ENCODE results near the gene ARHGEF25. TPM values are rescaled to one million over a fixed set of nuclear protein-coding genes. Genes with fewer than 3 reads are reported as not detected.

The ARHGEF25 gene
- total and polyA plus RNA-seq, 2 of the 13 experiments (the other 11 are each of a cell fraction or from before 2014, with no cell fraction given): 11.5 to 12.5 TPM

DNA sequence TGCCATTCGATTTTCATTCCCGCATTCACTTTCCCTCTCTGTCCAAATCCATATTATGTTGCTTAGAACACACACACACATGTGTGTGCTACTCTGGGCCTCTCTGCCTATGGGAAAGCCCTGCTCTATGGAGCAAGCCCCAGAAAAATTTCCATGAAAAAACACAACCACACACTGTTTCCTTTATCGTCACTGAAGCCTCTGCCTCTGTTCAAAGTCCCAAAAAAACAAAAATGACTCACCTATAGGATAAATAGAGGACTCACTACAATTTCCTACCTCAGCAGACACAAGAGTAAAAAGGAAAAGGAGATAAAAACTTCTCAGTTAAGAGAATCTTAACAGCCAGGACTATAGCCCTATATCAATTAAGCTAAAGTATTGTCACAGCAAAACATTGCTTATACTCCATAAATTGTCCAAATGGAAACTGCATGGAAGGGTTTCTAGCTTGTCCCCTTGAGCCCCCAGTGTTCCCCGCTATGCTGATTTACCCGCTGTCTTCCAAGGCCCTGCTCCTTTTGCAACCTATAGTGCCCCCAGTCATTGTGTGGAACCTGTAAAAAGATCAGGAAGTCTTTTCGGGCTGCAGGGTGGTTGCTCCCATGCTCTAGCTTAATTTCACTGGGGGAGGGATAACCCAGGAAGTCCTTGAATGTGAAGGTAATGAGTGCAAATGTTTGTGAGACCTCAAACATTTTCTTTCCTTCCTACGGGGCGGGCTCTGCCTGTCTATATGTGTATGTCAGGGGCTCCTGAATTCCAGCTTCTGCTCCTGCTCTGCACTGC lies 31.4 kb upstream of the ARHGEF25 start (continued):
- TF ChIP-seq, protein P1, sequence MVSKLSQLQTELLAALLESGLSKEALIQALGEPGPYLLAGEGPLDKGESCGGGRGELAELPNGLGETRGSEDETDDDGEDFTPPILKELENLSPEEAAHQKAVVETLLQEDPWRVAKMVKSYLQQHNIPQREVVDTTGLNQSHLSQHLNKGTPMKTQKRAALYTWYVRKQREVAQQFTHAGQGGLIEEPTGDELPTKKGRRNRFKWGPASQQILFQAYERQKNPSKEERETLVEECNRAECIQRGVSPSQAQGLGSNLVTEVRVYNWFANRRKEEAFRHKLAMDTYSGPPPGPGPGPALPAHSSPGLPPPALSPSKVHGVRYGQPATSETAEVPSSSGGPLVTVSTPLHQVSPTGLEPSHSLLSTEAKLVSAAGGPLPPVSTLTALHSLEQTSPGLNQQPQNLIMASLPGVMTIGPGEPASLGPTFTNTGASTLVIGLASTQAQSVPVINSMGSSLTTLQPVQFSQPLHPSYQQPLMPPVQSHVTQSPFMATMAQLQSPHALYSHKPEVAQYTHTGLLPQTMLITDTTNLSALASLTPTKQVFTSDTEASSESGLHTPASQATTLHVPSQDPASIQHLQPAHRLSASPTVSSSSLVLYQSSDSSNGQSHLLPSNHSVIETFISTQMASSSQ (IDR thresholded peaks at IDR 0.05; ENCODE audit: low read depth): no peak
- TF ChIP-seq, protein P1 (CRISPR knock-in tag; IDR thresholded peaks at IDR 0.05; ENCODE audit: borderline replicate concordance): 0 out of 2 replicates have a peak, but pooled peaks have one; percentile 10
- TF ChIP-seq ZNF224 (CRISPR knock-in tag; IDR thresholded peaks at IDR 0.05): peak; percentile 96; the same call in 1 of the 2 replicates
- no peak for TF ChIP-seq KLF15 (CRISPR knock-in tag; IDR thresholded peaks at IDR 0.05; ENCODE audit: borderline replicate concordance)
- no peak for TF ChIP-seq JDP2 (CRISPR knock-in tag; IDR thresholded peaks at IDR 0.05; ENCODE audit: borderline replicate concordance)
- TF ChIP-seq, protein P2, sequence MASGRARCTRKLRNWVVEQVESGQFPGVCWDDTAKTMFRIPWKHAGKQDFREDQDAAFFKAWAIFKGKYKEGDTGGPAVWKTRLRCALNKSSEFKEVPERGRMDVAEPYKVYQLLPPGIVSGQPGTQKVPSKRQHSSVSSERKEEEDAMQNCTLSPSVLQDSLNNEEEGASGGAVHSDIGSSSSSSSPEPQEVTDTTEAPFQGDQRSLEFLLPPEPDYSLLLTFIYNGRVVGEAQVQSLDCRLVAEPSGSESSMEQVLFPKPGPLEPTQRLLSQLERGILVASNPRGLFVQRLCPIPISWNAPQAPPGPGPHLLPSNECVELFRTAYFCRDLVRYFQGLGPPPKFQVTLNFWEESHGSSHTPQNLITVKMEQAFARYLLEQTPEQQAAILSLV (CRISPR knock-in tag; IDR thresholded peaks at IDR 0.05; ENCODE audit: borderline replicate concordance): no peak
- peak; percentile 57; the same call in 1 of the 2 replicates for TF ChIP-seq SNAPC2 (CRISPR knock-in tag; IDR thresholded peaks at IDR 0.05)
- no peak for TF ChIP-seq U2AF2 (IDR thresholded peaks at IDR 0.05; ENCODE audit: low read depth, low read length)
- TF ChIP-seq, protein P3, sequence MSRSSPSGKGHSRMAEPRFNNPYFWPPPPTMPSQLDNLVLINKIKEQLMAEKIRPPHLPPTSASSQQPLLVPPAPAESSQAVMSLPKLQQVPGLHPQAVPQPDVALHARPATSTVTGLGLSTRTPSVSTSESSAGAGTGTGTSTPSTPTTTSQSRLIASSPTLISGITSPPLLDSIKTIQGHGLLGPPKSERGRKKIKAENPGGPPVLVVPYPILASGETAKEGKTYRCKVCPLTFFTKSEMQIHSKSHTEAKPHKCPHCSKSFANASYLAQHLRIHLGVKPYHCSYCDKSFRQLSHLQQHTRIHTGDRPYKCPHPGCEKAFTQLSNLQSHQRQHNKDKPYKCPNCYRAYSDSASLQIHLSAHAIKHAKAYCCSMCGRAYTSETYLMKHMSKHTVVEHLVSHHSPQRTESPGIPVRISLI (CRISPR knock-in tag; IDR thresholded peaks at IDR 0.05; ENCODE audit: borderline replicate concordance): peak; percentile 72; the same call in 1 of the 2 replicates
- TF ChIP-seq, protein P4, sequence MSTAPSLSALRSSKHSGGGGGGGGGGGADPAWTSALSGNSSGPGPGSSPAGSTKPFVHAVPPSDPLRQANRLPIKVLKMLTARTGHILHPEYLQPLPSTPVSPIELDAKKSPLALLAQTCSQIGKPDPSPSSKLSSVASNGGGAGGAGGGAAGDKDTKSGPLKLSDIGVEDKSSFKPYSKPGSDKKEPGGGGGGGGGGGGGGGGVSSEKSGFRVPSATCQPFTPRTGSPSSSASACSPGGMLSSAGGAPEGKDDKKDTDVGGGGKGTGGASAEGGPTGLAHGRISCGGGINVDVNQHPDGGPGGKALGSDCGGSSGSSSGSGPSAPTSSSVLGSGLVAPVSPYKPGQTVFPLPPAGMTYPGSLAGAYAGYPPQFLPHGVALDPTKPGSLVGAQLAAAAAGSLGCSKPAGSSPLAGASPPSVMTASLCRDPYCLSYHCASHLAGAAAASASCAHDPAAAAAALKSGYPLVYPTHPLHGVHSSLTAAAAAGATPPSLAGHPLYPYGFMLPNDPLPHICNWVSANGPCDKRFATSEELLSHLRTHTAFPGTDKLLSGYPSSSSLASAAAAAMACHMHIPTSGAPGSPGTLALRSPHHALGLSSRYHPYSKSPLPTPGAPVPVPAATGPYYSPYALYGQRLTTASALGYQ (CRISPR knock-in tag; IDR thresholded peaks at IDR 0.05): peak; percentile 51; the same call in 1 of the 2 replicates
- TF ChIP-seq PHF21A (CRISPR knock-in tag; IDR thresholded peaks at IDR 0.05): peak; percentile 76
- TF ChIP-seq ZBTB3 (CRISPR knock-in tag; IDR thresholded peaks at IDR 0.05; ENCODE audit: borderline replicate concordance, low read depth): peak; percentile 15; the same call in 1 of the 2 replicates
- TF ChIP-seq, protein P5, sequence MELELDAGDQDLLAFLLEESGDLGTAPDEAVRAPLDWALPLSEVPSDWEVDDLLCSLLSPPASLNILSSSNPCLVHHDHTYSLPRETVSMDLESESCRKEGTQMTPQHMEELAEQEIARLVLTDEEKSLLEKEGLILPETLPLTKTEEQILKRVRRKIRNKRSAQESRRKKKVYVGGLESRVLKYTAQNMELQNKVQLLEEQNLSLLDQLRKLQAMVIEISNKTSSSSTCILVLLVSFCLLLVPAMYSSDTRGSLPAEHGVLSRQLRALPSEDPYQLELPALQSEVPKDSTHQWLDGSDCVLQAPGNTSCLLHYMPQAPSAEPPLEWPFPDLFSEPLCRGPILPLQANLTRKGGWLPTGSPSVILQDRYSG (CRISPR knock-in tag; IDR thresholded peaks at IDR 0.05): 0 out of 2 replicates have a peak, but pooled peaks have one; percentile 47
- TF ChIP-seq, protein P6, sequence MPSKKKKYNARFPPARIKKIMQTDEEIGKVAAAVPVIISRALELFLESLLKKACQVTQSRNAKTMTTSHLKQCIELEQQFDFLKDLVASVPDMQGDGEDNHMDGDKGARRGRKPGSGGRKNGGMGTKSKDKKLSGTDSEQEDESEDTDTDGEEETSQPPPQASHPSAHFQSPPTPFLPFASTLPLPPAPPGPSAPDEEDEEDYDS (CRISPR knock-in tag; IDR thresholded peaks at IDR 0.05): peak; percentile 72
